Embryonic facial prominence (tissue), 1 donor: Measurements from ENCODE around the gene CHKB.
"Not testable (repeated sequence)": the region's sequence is repeated elsewhere in the genome, so short reads cannot be mapped to it uniquely, and the experiment has no call there.

Experiments
- DNase-seq: peaks from one replicate; pipeline ENCODE4 v3.0.0-alpha.2; 2016; ENCODE audit errors: extremely low spot score

CHKB gene, protein sequence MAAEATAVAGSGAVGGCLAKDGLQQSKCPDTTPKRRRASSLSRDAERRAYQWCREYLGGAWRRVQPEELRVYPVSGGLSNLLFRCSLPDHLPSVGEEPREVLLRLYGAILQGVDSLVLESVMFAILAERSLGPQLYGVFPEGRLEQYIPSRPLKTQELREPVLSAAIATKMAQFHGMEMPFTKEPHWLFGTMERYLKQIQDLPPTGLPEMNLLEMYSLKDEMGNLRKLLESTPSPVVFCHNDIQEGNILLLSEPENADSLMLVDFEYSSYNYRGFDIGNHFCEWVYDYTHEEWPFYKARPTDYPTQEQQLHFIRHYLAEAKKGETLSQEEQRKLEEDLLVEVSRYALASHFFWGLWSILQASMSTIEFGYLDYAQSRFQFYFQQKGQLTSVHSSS

DNA sequence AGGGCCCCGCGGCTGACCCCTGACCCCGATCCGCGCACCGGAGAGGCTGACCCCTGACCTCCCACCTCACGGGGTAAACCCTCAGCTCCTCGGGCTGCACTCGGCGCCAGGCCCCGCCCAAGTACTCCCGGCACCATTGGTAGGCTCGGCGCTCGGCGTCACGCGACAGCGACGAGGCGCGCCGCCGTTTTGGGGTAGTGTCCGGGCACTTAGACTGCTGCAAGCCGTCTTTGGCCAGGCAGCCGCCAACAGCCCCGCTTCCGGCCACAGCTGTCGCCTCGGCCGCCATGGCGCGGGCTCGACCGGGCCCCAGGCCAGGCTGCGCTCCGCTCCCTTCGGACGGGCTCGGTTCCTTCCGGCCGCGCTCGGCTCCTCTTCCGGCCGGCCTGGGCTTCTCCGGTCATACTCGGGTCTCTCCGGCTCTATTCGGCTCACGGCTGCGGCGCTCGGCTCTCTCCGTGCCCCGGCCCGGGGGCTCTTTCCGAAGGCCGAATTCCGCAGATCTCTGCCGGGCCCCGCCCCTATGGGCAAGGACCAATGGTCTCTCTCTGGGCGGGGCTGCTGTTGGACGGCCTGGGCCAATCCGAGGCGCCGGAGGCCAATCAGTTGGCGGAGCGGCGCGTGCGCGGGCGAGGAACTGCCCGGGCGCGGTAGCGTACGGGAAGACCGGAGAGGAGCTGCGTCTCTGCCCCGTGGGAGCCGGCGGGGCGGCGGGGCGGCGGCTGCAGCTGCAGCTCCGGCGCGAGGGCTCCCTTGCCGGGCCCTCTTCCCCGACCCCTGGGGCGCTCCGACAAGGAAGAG lies at the start of gene CHKB:
TSS of gene CHKB (minus strand) at position 357 of the 801 bp plus-strand sequence. CDS start at position 289, 68 bp downstream.
- DNase-seq, result peak; percentile 96

DNA sequence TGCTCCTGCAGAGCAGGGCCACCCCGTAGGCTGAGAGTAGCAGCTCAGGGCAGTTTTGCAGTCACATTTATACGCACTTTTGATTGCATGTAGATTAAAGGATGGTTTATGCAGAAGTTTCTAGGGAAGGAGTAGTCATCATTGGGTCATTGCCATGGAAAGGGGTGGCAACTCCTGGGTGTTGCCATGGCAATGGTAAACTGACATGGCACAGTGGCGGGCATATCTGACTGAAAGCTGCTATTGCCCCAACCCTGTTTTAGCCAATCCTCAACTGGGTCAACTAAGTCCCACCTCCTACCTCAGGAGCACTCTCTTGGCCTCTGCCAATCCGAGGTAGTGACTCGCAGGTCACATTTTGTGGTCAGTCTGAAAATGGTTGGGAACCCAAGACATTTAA lies 47.7 kb upstream of the CHKB start:
- DNase-seq, result no peak

DNA sequence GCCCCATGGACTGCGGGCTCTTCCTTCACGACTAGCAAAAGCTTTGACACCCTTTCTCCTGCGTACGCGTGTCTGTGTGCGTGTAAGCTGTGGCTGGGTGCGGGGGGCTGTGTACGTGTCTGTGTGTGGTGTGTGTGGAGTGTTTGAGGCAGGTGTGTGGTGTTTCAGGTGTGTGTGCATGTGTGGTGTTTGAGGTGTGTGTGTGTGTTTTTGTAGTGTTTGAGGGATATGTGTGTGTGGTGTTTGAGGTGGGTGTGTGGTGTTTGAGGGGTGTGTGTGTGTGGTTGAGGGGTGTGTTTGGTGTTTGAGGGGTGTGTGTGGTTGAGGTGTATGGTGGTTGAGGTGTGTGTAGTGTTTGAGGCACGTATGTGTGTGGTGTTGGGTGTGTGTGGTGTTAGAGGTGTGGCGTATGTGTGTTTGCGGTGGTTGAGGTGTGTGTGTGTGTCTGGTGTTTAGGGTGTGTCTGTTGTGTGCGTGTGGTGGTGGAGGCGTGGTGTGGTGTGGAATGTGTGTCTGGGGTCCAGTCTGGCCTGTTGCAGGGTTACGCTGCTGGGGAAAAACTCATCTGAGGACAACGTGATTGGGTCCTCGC lies 46.0 kb upstream of the CHKB start:
- DNase-seq, result no peak

DNA sequence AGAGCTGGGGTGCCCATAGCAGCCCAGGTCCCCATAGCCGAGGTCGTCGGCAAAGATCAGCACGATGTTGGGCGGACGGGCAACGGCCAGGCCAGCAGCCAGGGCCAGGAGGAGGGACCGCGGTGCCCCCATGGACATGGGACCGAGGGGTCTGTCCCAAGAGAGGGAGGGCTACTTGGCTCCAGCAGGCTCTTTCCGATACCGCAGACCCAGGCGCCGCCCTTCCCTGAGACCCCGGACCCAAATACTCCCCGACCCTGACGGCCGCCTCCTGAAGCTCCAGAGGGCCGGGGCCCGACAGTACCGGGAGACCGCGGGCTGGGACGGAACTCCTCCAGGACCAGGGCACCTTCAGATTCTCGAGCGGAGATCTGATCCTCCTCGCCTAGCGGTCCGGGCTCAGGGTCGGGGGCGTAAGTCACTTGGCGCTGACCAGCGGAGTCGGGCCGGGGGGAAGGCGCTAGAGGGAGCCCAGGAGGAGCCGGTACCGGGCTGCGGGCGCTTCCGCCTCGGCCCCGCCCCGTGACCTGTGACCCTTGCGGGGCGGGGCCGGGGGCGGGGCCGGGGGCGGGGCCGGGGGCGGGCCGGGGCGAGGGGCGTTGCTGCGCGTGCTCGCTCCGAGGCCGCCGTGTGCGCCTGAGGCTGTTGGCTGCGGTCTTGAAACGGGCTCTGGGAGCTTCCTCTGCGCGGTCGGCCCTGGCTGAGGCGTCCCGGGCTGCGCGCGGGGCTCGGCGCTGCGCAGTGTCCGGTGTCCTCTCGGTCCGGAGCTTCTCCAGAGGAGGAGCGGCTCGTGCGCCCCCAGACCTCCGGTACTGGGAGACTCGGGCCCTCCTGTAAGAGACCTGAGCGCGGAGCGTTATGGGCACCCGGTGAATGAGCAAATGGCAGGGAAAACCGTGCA lies 45.2 kb upstream of the CHKB start, which contains the start of gene ARSA:
TSS of gene ARSA (minus strand) at position 511 of the 901 bp plus-strand sequence. CDS start at position 138, 373 bp downstream.
- peak; percentile 29 for DNase-seq

DNA sequence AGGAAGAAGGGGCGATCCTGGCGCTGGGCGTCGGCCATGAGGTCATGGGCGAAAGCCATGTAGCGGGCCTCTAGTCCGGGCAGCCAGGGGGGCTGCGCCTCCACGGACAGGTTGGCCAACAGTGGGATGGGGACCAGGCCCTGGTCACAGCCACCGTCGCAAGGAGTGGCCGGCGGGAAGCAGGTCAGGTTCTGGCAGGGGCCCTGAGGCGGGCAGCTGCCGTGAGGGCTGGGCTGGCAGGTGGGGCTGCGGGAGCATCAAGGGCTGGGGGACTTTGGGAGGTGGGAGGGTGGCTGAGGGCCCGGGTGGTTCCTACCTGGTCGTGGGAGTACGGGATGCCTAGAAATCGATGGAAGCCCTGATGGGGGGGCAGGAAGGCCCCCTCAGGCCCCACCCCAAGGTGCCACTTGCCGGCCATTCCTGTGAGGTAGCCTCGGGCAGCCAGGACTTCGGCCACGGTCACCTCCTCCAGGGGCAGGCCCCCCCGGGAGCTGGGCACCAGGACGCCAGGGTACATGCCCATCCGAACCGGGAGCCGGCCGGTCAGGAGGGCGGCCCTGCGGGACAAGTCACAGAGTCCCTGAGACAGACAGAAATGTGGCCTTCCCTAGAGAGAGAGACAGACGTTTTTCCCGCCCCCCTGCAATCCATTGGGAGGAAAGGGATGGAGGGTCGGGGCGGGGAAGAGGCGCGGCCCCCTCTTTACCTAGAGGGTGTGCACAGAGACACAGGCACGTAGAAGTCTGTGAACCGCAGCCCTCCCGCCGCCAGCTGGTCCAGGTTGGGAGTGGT lies 44.4 kb upstream of the CHKB start:
- no peak for DNase-seq

DNA sequence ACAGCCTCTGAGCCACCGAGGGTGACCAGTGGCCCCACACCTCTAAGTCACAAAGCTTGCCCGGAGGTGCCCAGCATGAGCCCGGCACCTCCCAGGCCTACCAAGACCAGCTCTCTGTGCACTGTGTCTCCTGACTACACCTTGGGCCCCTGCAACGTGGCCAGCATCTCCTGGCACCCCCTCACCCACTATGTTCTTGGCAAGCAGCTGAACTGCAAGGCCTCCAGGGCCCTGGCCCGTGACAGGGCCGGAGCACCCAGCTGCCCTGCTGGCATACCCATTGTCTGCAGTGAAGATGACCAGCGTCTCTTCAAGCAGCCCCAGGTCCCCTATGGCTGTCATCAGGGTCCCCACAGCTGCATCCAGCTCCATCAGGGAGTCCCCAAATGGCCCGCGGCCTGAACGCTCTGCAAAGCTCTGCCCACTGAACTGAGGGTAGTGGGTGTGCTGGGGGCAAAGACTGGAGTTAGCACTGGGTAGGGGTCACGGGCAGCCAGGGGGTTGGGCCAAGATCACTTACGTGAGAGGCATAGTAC lies 43.7 kb upstream of the CHKB start:
- no peak for DNase-seq

DNA sequence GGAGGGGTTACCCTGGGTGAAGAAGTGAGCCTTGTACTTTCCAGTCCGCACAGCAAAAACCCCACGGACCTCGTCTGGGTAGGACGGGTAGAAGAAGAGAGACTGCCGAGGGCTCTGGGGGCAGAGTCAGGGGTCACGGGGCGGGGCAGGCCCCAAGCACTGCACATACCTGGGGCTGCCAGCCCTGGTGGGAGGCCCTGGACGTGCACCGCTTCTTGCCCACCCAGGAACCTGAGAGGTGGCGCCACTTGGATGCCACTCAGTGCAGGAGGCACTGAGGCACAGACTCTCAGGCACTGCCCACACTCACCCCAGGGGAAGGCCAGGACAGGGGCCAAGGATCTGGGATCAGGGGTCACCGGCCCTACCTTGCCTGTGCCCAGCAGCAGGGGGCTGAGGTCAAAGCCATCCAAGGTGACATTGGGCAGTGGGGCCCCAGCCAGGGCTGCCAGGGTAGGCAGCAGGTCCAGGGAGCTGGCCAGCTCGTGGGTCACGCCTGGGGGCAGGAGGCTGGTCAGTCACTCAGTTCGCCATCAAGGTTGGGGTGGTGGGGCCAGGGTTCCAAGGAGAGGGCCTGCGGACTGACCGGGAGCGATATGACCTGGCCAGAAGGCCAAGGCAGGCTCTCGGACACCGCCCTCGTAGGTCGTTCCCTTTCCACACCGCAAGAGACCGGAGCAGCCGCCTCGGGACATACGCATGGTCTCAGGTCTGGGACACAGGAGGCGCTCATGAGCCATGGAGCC lies 43.1 kb upstream of the CHKB start:
- no peak for DNase-seq

DNA sequence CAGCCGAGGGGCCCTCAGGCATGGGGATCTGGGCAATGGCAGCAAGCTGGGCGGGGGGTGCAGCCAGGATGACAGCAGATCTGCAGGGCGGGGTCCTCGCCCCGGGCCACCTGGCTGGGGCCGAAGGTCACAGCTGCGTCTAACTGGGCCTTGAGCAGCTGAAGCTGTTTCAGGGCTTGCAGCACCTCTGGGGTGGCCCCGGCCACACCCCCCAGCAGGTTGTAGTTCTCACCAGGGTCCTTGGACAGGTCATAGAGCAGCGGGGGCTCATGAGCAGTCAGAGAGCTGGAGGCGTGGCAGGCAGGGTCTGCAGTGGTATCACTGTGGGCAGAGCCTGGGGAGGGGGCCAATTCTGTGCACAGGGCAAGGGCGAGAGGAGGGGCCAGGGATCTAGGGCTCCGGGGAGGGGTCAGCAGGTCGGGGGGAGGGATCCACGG lies 42.5 kb upstream of the CHKB start:
- DNase-seq, result no peak

DNA sequence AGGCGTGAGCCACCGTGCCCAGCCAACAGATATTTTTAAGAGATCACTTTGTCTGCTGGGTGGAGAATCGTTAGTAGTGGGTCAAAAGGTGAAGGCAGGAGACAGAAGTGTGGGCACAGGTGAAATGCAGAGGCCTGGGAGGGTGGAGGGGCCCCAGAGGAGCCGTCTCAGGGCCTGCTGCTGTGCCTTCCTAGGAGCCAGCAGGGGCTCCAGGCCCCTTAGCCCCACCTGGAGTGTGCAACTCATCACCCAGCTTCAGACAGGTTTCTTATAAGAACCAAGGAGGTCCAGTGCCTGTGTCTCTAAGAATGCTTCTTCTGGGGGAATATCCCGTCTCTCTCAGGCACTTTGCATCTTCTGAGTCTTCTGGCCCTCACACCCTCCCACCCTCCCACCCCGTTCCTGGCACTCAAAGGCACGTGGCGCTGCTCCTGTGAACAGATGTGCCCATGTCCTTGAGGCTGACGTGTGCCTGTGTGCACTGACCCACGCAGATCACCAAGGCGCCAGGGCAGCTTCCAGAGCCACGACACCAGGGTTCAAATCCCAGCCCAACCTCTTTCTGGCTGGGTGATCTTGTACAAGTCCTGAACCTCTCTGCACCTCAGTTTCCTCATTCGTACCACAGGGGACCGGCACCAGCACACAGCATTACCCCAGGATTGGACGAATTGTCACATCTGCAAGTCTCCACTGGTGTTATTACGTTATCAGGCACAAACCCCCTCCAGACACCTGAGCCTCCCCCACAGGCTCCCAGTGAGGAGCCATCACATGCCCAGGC lies 41.9 kb upstream of the CHKB start:
- DNase-seq, result no peak

DNA sequence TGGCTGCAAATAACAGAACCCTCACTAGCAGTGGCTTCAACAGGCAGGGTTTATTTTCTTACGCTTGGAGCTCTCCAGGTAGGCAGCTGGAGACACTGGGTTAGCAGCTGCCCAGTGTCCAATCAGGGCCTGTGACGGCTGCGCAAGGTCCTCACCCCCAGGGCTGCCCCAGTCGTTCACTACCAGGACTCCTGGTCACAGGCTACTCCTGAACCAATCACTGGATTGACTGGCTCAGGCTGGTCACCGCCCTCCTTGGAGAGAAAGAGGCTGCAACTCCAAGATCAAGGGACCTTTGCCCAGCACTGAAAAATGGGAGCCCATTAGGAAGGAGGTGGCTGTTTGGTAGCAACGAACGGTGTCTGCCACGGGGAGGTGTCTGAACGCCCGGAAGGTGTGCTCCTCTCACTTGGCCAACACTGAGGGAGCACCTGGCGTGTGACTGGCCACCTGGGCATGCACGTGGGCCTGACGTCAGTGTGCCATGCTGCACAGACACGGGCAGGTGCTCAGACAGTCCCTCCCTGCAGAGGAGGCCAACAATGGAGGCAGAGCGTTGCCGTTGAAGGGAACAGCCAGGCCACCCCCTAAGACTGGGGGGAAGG lies 40.2 kb upstream of the CHKB start:
- no peak for DNase-seq

DNA sequence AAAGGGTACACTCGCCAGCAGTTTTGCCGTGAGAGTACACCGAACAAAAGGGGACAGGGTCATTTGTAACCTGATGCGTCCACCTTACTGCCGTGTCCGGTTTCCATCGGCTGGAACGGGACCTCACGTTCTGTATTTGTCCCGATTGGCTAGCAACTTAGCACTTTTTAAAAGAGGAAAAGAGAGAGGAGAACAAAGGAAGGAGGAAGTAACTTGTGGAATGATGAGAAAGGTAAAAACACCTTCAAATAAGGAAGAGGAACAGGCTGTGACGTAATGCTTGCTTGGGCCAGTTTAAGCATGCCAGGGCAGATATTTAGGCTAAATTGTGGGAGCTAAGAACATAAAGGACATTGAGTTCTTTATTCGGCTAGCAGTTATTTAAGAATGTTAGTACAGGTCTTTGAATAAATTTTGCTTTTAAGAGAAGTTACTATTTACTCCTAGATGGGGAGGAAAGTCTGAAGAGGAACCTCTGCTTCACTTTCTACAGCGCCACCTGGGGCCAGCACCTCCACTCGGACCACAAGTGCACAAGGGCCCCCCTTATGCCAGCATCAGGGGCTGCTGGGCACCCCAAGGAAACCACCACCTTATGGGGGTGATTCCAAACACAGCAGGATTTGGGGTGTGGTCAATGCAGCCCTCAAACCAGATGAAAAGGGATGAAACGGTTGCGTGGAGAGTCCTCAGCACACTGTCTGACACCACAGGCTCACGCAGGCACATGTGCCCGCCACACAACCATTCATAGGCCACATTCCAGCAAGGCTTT lies 39.5 kb upstream of the CHKB start:
- DNase-seq, result no peak

DNA sequence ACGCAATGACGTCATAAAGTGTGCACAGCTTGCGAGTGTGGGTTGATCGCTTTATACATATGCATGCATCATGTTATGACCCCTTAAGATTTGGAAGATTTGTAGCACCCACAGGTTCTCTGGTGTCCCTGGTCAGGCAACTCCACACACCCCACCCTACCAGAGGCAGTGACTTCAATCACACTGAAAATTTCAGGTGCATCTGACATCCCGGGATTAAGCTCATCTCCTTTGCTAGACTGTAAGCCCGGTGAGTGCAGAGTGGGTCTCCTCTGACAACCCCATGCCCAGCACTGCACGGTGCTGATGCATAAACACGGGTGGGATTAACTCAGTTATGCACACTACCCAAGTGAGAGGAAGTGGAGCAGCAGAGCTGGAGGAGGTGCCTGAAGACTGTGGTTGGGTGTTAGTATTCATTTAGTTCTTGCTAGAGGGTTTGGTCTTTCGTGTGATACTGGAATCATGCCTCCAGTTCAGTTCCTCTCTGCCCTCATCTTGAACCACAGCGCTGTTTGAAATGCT lies 38.8 kb upstream of the CHKB start:
- no peak for DNase-seq

DNA sequence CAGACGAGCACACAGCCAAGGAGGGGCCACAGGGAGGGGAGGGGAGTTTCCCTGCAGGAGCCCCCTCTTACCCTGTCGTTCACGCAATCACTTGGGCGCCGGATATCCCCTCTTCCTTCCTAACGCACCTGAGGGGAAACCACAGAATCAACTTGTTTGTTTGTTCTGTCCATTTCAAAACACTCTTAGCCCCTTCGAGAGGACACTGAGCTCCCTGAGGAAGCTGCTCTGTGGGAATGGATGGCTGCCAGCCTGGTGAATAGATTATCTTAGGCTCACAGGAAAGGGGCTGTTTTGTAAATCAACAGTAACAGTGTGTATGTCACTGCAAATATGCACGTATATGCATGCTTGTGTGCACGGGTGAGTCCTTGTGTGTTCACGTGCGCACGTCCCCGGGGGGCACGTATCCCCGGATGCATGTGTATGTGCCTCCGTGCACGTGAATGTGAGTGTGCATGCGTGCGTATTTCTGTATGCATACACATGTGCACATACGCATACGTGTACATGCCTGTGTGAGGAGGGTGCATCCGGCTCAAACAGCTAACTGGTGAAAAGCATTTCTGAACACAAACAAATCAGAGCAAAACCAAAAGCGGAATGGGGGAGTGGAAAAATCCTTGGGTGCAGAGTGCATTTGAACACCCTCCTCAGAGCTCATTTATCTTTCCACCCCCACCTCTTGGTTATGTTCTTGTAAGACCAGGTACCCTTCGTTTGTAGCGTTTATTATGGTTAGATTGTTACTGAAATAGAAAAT lies 38.1 kb upstream of the CHKB start:
- DNase-seq, result peak; percentile 44

DNA sequence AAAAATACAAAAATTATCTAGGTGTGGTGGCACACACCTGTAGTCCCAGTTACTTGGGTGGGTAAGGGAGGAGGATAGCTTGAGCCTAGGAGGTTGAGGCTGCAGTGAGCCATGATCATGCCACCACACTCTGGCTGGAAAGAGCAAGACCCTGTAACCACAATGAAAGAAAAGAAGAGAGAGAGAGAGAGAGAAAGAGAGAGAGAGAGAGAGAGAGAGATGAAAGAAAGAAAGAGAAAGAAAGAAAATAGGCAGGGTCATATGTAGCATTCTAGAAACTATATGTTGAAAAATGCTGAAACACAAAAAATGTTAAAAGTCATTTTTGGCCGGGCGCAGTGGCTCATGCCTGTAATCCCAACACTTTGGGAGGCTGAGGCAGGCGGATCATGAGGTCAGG lies 31.6 kb upstream of the CHKB start:
- DNase-seq, result not testable (repeated sequence)

DNA sequence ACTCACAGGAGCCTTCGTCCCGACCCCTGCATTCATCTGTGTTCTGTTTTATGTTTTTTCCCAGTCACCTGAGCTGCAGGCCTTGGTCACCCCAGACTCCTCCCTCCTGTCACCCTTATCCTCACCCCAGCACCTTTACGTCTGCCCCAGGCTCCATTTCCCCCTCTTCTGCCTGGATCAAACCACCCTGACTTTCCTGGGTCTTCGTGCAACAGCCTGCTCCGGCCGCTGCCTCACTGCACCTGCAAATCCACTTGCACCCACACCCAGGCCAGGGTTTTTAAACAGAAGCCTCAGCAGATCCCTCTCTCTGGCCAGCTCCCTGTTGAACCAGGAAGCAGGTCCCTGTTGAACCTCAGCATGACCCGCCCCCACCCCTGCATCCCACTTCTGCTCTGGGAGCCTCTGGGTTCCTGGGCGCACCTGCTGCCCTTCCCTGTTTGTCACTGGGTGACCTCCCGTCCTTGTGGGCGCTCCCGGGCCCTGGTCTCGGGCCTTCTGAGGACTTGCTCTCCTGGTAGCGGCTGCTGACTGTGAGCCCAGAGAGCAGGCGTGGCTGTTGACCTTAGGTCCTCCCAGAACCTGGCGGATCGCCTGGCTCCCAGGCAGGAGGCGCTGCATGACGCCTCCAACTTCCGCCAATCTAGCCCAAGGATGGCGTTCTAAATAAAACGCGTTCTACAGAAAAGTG lies 30.8 kb upstream of the CHKB start:
- no peak for DNase-seq
